ENCODE data around the gene STX11.

GRCh38 chr6:144185133-144185836, 35.0 kb downstream of the STX11 start:
- no peak for TF ChIP-seq FOXM1 (IDR thresholded peaks at IDR 0.05; ENCODE audit: borderline replicate concordance)
- no peak for TF ChIP-seq HDGF (IDR thresholded peaks at IDR 0.05; ENCODE audit: borderline replicate concordance)
- TF ChIP-seq FOXK2 (IDR thresholded peaks at IDR 0.05), result no peak
- TF ChIP-seq ELF4 (IDR thresholded peaks at IDR 0.05), result no peak
- TF ChIP-seq SP1 (IDR thresholded peaks at IDR 0.05), result no peak
- no peak for TF ChIP-seq L3MBTL2 (conservative IDR thresholded peaks at IDR 0.05)
- TF ChIP-seq BHLHE40 (IDR thresholded peaks at IDR 0.05; ENCODE audit: borderline replicate concordance), result no peak
- no peak for TF ChIP-seq NFRKB (IDR thresholded peaks at IDR 0.05)
- TF ChIP-seq CTBP1 (IDR thresholded peaks at IDR 0.05; ENCODE audit: borderline replicate concordance), result no peak
- no peak for TF ChIP-seq LEF1 (IDR thresholded peaks at IDR 0.05; ENCODE audit: borderline replicate concordance)
- TF ChIP-seq SUZ12 (IDR thresholded peaks at IDR 0.05), result no peak

Measured in HEK293T (cell line).